VCaP (cell line): ENCODE results near the gene FRRS1.

Experiments used
- H3K27ac ChIP-seq: fragments of 450-650 bp; 2 replicates; pipeline ENCODE4 v1.5.1; 2017
- CTCF ChIP-seq: fragments of 450-650 bp; conservative IDR thresholded peaks from 2 replicates; pipeline ENCODE4 v1.5.1; 2017; ENCODE audit warnings: mild to moderate bottlenecking, moderate library complexity

FRRS1 gene

GRCh38 chr1:99676876-99677275, 89.6 kb downstream of the FRRS1 start:
- no peak for TF ChIP-seq CTCF
- H3K27ac ChIP-seq, result no peak overlapping the region

- H3K27ac ChIP-seq, result no peak overlapping the region
- no peak for TF ChIP-seq CTCF
These were observed 90.4 kb downstream of the FRRS1 start for GRCh38 chr1:99675994-99676393.

- no peak overlapping the region for H3K27ac ChIP-seq
- no peak for TF ChIP-seq CTCF
These were observed 91.1 kb downstream of the FRRS1 start for GRCh38 chr1:99675292-99675691.

- H3K27ac ChIP-seq, result no peak overlapping the region
- no peak for TF ChIP-seq CTCF
These were observed 92.0 kb downstream of the FRRS1 start for GRCh38 chr1:99674115-99675064.

GRCh38 chr1:99673315-99673714, 93.1 kb downstream of the FRRS1 start:
- no peak overlapping the region for H3K27ac ChIP-seq
- TF ChIP-seq CTCF, result no peak

GRCh38 chr1:99672530-99673213, 93.8 kb downstream of the FRRS1 start:
- no peak overlapping the region for H3K27ac ChIP-seq
- TF ChIP-seq CTCF, result no peak

- TF ChIP-seq CTCF, result no peak
- no peak overlapping the region for H3K27ac ChIP-seq
These were observed 94.4 kb downstream of the FRRS1 start for GRCh38 chr1:99672038-99672437.
